GM12878 (cell line): Measurements from ENCODE around the gene RREB1. TPM values are rescaled to one million over a fixed set of nuclear protein-coding genes. Genes with fewer than 3 reads are reported as not detected.

ENCODE experiments used
- ATAC-seq: fragments of 200-7000 bp; cut with Tn5 transposase; 3 replicates; pipeline ENCODE4 v1.9.1; 2020; ENCODE audit warnings: mild to moderate bottlenecking, moderate library complexity
- BruUV-seq: library from RNA; stranded (reverse); fragments of 400-500 nt; replicated peaks from 2 replicates; lab custom pipeline; 2021; lab: Mats Ljungman, UMichigan
- CTCF ChIA-PET: fragments of 300-600 bp; sonication (Branson Sonifier 250); formaldehyde crosslinking; extraction: SDS; loops from one replicate; lab custom pipeline; 2021; ENCODE audit warnings: inconsistent platforms; lab: Yijun Ruan, JAX
- POLR2A ChIA-PET: fragments of 350-600 bp; formaldehyde crosslinking; extraction: SDS; loops from one replicate; lab custom pipeline; 2021; ENCODE audit warnings: inconsistent platforms; lab: Charles Lee
- RAD21 ChIA-PET: fragments of 300-600 bp; sonication (Branson Sonifier 250); formaldehyde crosslinking; loops from one replicate; lab custom pipeline; 2023; ENCODE audit warnings: antibody characterized with exemption; ENCODE audit not compliant: unreplicated experiment; lab: Charles Lee
- SMC1A ChIA-PET: fragments of 300-600 bp; sonication (Branson Sonifier 250); formaldehyde crosslinking; loops from one replicate; lab custom pipeline; 2023; ENCODE audit not compliant: unreplicated experiment, uncharacterized antibody; lab: Charles Lee
- DNase-seq: peaks from one replicate; pipeline ENCODE4 v3.0.0-alpha.2; 2011; ENCODE audit warnings: low read depth, low spot score
- FAIRE-seq: peaks from 3 replicates; lab custom pipeline; 2011; peaks lifted over from hg19 to GRCh38; lab: Jason Lieb, UNC
- H2AFZ ChIP-seq: 2 replicates; pipeline ENCODE4 v1.6.0; 2011; ENCODE audit warnings: low read depth, low read length, control low read depth; ENCODE audit not compliant: control insufficient read depth
- H3K27ac ChIP-seq: 2 replicates; pipeline ENCODE4 v1.5.1; 2011; ENCODE audit warnings: control low read depth; ENCODE audit not compliant: control insufficient read depth, insufficient read depth
- H3K27me3 ChIP-seq, 2 experiments: replicated peaks in 1 of 2; 2 replicates each; pipeline versions ENCODE4 v1.6.0 to v1.6.1; 2011; ENCODE audit warnings: low read length in 1 of 2; ENCODE audit not compliant: control insufficient read depth in 2 of 2, insufficient read depth in 2 of 2
- H3K36me3 ChIP-seq, 2 experiments: 2 replicates each; pipeline ENCODE4 v1.5.1; 2011; ENCODE audit warnings: low read length in 1 of 2; ENCODE audit not compliant: control insufficient read depth in 2 of 2, insufficient read depth in 2 of 2
- H3K4me1 ChIP-seq: 2 replicates; pipeline ENCODE4 v1.6.1; 2011; ENCODE audit warnings: mild to moderate bottlenecking, low read length, moderate library complexity, mixed read lengths; ENCODE audit not compliant: control insufficient read depth, insufficient read depth
- H3K4me2 ChIP-seq: 2 replicates; pipeline ENCODE4 v1.6.0; 2011; ENCODE audit warnings: control low read depth; ENCODE audit not compliant: control insufficient read depth, insufficient read depth
- H3K4me3 ChIP-seq: fragments of 200-600 bp; sonication (generic); 2 replicates; pipeline ENCODE4 v1.5.1; 2016
- H3K79me2 ChIP-seq: 2 replicates; pipeline ENCODE4 v1.6.0; 2011; ENCODE audit warnings: low read length; ENCODE audit not compliant: control insufficient read depth, insufficient read depth
- H3K9ac ChIP-seq: 2 replicates; pipeline ENCODE4 v1.8.0; 2011; ENCODE audit warnings: low read length, control low read depth, mixed read lengths; ENCODE audit not compliant: control insufficient read depth, insufficient read depth
- H3K9me3 ChIP-seq: replicated peaks from 3 replicates; pipeline ENCODE4 v1.5.1; 2011; ENCODE audit warnings: mild to moderate bottlenecking, low read length; ENCODE audit not compliant: control insufficient read depth, insufficient read depth
- H4K20me1 ChIP-seq: 2 replicates; pipeline ENCODE4 v1.6.0; 2011; ENCODE audit not compliant: control insufficient read depth, insufficient read depth
- IKZF1 ChIP-seq: fragments of 450-650 bp; conservative IDR thresholded peaks from 2 replicates; pipeline ENCODE4 v1.6.1; 2017; ENCODE audit warnings: antibody characterized with exemption, mild to moderate bottlenecking
- MYB ChIP-seq: fragments of 150-350 bp; IDR thresholded peaks from 2 replicates; pipeline ENCODE4 v1.6.1; 2014; ENCODE audit warnings: mild to moderate bottlenecking, low read depth, low read length, borderline replicate concordance
- NKRF ChIP-seq: fragments of 450-650 bp; conservative IDR thresholded peaks from 2 replicates; pipeline ENCODE4 v1.6.1; 2017; ENCODE audit warnings: mild to moderate bottlenecking, moderate library complexity
- POLR2AphosphoS2 ChIP-seq: IDR thresholded peaks from 2 replicates; pipeline ENCODE4 v1.6.1; 2011; ENCODE audit warnings: low read depth, mild to moderate bottlenecking, low read length, improper control_type of control experiment, moderate library complexity
- POU2F2 ChIP-seq: IDR thresholded peaks from 3 replicates; pipeline ENCODE4 v1.6.1; 2011; ENCODE audit warnings: low read depth, mild to moderate bottlenecking, low read length, borderline replicate concordance
- RAD21 ChIP-seq: IDR thresholded peaks from 2 replicates; pipeline ENCODE4 v1.6.1; 2011; ENCODE audit warnings: mild to moderate bottlenecking, low read depth, low read length, moderate library complexity; ENCODE audit not compliant: insufficient read depth
- SIN3A ChIP-seq: IDR thresholded peaks from 2 replicates; pipeline ENCODE4 v1.6.1; 2012; ENCODE audit warnings: low read depth, low read length, improper control_type of control experiment
- ZBED1 ChIP-seq: IDR thresholded peaks from 2 replicates; pipeline ENCODE4 v1.6.1; 2016; ENCODE audit warnings: borderline replicate concordance
- ZNF217 ChIP-seq: fragments of 450-650 bp; IDR thresholded peaks from 2 replicates; pipeline ENCODE4 v1.6.1; 2017; ENCODE audit warnings: antibody characterized with exemption, mild to moderate bottlenecking
- ZNF687 ChIP-seq: fragments of 450-650 bp; IDR thresholded peaks from 2 replicates; pipeline ENCODE4 v1.6.1; 2017; ENCODE audit warnings: mild to moderate bottlenecking, moderate library complexity
- WGBS: methylation state at CpG from one replicate; pipeline ENCODE4 v1.1.6; 2016; ENCODE audit warnings: low lambda C conversion rate; ENCODE audit not compliant: insufficient replicate concordance, insufficient coverage; ENCODE audit errors: missing lambda C conversion rate; 5-methylcytosine and 5-hydroxymethylcytosine counted together
- in situ Hi-C: fragments of 300-500 bp; cut with MboI; formaldehyde crosslinking; loops from 9 replicates; pipeline ENCODE4 v1.14.3; 2018; ENCODE audit warnings: mixed read lengths
- intact Hi-C: fragments of 100-400 bp; cut with micrococcal nuclease; formaldehyde crosslinking; loops from one replicate; pipeline ENCODE4 v1.14.2; 2022; ENCODE audit not compliant: unreplicated experiment
- polyA plus RNA-seq, 11 experiments: library from polyadenylated mRNA; depleted of rRNA in 4 of 11; unstranded in 6 of 11; stranded (reverse) in 5 of 11; fragments of >200 nt; fragmentation: Nextera tagmentation in 4 of 11; fragmentation: Illumina TruSeq in 1 of 11; extraction: Ambion mirVana in 4 of 11; extraction: Trizol in 1 of 11; gene quantifications; 1 replicate in 1 of 11; 2 replicates in 10 of 11; pipeline versions ENCODE4 v1.2.1 to v1.2.3, GENCODE V29; 2011 to 2016; ENCODE audit warnings: inconsistent platforms in 2 of 11, missing spikeins in 2 of 11, low read depth in 1 of 11
- total RNA-seq, 4 experiments: library from RNA; depleted of rRNA in 3 of 4; stranded (reverse); fragments of >200 nt in 3 of 4; fragmentation: Illumina TruSeq in 1 of 4; extraction: Trizol in 1 of 4; gene quantifications; 2 replicates each; pipeline versions ENCODE4 v1.2.1 to v1.2.3, GENCODE V29; 2013 to 2021

RREB1 gene
- total and polyA plus RNA-seq, 10 of the 15 experiments (the other 5 are each of a cell fraction or from before 2014, with no cell fraction given): 1.9 to 30.3 (median 8.6) TPM

GRCh38 chr6:7166410-7167293 lies 58.9 kb downstream of the RREB1 start:
- no TSS peak for BruUV-seq
- H4K20me1 ChIP-seq: peaks cover 6% of the 10 kb centered on the region
- DNase-seq: no peak
- SMC1A ChIA-PET: interaction anchor here (0.6 to 2.3 kb wide), 9 partner anchors 8 to 485 kb away, joined by 3 to 6 read pairs (median 5); no protein-coding TSS in a partner anchor
- H3K9me3 ChIP-seq: no peaks in the 10 kb centered on the region
- no peak overlapping the region for H3K9ac ChIP-seq
- RAD21 ChIA-PET: interaction anchor here (2.0 kb wide), 1 partner anchor 76 kb away, joined by 4 read pairs; no protein-coding TSS in a partner anchor
- H3K4me3 ChIP-seq: no peak overlapping the region
- POLR2A ChIA-PET: interaction anchor here (0.5 to 0.7 kb wide), 2 partner anchors 14 to 50 kb away, joined by 5 to 10 read pairs; no protein-coding TSS in a partner anchor
- H3K4me1 ChIP-seq: peaks cover 21% of the 10 kb centered on the region
- no peak overlapping the region for H3K4me2 ChIP-seq
- no peak for FAIRE-seq
- no peaks in the 10 kb centered on the region for H3K27me3 ChIP-seq
- no peak overlapping the region for H3K27ac ChIP-seq
- H3K79me2 ChIP-seq: peaks cover 93% of the 10 kb centered on the region
- WGBS: 89% methylated on average over 19 of the region's 19 CpGs
- TF ChIP-seq POU2F2: no peak
- TF ChIP-seq MYB: no peak
- TF ChIP-seq ZBED1: no peak
- TF ChIP-seq ZNF217: no peak
- no peak for TF ChIP-seq POLR2AphosphoS2
- TF ChIP-seq ZNF687: no peak
- TF ChIP-seq SIN3A: no peak
- TF ChIP-seq RAD21: no peak
- no peak for TF ChIP-seq IKZF1
- no peak for TF ChIP-seq NKRF
- CTCF ChIA-PET: interaction anchor here (0.7 to 1.6 kb wide), 4 partner anchors 15 to 72 kb away, joined by 3 to 5 read pairs (median 4); no protein-coding TSS in a partner anchor
- H3K36me3 ChIP-seq: peaks cover 5 to 11% of the 10 kb centered on the region in 2 experiments
- intact Hi-C loops: no loop called here
- no peak for ATAC-seq
- no peak overlapping the region for H2AFZ ChIP-seq
- in situ Hi-C loops: no loop called here
